ENCODE measurements around the gene TRABD2B.
"Not testable (repeated sequence)": the region's sequence is repeated elsewhere in the genome, so short reads cannot be mapped to it uniquely, and the experiment has no call there.

Gene TRABD2B

GRCh38 chr1:47963568-47964358 lies 33.4 kb downstream of the TRABD2B start:
- DNase-seq = peak; percentile 47

- DNase-seq = no peak
Measured at GRCh38 chr1:47962750-47963492, 34.3 kb downstream of the TRABD2B start.

DNA sequence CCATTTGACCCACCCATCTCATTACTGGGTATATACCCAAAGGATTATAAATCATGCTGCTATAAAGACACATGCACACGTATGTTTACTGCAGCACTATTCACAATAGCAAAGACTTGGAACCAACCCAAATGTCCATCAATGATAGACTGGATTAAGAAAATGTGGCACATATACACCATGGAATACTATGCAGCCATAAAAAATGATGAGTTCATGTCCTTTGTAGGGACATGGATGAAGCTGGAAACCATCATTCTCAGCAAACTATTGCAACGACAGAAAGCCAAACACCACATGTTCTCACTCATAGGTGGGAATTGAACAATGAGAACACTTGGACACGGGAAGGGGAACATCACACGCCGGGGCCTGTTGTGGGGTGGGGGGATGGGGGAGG lies 35.4 kb downstream of the TRABD2B start:
- not testable (repeated sequence) for DNase-seq

GRCh38 chr1:47956491-47956890 lies 40.7 kb downstream of the TRABD2B start:
- not testable (repeated sequence) for DNase-seq

DNA sequence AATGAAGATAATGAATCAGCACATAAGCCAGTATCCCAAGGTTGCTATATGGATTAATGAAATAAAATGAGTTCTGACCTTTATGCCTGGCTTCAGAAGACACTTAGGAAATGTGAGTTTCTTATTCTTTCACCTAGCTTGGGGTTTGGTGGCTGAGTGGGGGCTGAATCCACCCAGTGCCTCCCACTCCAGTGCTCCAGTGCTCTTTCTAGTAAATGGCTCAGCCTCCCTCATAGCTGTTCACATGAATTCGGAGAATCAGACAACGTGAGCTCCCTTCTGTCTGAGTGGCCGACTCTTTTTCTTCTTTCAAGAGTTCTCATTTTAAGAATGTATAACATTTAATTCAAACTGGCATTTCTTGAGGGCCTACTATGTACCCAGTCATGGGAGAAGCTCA lies 43.5 kb downstream of the TRABD2B start:
- DNase-seq = no peak

GRCh38 chr1:47951545-47952235 lies 45.5 kb downstream of the TRABD2B start:
- DNase-seq = no peak

DNA sequence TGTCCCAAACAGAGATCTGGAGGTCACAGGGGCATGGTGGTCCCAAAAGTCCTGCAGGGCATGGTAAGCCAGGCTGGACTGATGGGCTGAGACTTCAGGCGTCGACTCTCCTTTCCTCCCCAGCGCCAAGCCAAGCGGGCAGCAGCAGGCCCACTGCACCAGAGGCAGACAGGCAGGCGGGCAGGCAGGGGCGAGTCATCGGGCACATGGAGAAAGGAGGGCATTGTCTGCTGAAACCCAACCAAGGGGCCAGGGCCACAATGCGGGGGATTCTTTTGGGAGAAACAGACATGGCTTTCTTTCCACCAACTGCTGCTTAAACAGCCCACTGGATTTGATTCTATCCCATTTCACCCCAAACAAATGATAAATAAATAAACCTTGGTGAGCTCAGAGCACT lies 46.2 kb downstream of the TRABD2B start:
- DNase-seq = no peak

DNA sequence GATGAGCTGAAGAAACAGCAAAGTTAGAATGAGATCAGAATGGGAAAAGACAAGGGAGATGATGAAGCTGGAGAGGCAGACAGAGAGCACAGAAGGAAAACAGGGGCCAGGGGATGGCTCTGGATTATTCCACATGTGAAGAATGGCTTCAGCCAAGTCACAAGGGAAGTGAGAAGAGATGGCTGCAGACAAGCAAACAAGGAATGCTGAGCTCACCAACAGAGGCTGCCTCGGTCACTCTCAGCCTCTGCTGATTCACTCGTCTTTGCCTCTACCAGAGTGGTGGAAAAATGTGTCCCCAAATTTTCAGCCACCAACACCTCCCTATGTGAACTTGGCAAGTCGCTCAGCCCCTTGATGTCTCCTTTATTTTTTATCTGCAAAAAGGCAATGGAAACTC lies 46.7 kb downstream of the TRABD2B start:
- no peak for DNase-seq

GRCh38 chr1:47948126-47948525 lies 49.1 kb downstream of the TRABD2B start:
- DNase-seq = no peak

GRCh38 chr1:47947531-47947930 lies 49.7 kb downstream of the TRABD2B start:
- no peak for DNase-seq

DNA sequence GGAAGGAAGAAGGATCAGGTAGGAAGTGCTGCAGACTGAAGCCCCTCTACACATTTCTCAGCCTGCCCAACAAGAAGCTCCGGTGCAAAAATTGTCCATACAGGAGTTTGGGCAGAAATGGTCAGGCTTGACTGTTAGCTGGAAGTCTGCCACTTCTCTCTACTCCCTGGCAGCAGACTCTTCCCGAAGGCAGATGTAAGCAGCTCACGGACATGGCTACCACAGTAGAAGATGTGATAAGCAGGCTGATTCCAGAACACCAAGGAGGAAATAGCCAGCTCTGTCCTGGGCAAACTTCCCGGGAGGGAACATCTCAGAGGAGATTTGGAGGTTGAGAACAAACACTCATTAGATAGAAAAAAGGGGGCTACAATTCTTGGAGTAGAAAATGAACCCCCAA lies 52.6 kb downstream of the TRABD2B start:
- DNase-seq = no peak

- no peak for DNase-seq
Measured at GRCh38 chr1:47942240-47942629, 55.0 kb downstream of the TRABD2B start.

GRCh38 chr1:47941609-47942239 lies 55.5 kb downstream of the TRABD2B start:
- no peak for DNase-seq

- DNase-seq = no peak
Measured at GRCh38 chr1:47940779-47941178, 56.4 kb downstream of the TRABD2B start.

DNA sequence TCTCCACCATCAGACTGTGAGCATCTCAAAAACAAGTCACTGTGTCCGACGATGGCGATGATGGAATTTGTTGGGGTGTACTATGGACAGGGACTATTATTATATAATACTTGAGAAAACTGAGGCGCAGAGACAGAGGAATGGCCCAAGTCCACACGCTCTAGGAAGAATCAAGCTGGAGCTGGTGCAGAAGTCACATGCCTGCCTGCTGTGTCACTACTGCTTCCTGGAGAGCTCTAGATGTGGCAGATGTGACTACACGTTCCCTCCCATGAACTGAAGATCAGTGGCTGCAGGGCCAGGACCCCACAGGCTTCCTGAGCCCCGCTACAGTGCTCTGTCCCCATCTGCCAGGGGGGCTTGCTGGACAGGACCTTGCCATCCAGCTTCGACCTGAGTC lies 56.9 kb downstream of the TRABD2B start:
- no peak for DNase-seq

GRCh38 chr1:47938520-47938919 lies 58.7 kb downstream of the TRABD2B start:
- DNase-seq = peak; percentile 64

DNA sequence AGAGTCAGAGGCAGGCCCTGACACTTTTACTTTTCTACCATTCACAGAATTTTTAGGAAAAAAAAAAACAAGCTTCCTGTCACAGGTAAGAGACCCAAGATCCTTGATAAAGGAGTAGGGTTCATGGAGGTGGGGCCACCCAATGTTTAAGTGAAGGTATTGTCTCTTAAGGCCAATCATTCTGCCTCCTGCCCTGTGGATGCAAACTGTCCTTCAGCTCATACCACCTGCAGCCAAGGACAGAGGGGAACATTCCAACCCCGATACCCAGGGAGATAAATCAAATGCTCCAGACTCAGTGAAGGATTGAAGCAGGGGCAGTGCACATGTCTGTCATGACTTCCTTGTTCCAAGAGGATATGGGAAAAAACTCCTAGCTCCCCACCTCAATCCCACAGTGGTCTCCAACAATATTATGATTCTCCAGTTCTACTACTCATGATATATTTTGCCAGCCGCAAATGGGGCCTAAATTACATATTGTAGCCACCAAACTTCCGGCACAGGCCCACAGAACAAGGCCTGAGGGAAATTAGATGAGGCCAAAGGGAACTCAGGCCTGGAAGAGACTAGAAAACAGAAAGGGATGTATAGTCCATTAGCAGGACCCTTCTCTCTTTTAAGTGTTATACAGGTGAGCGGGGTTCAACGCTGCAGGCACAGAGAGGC lies 59.5 kb downstream of the TRABD2B start:
- no peak for DNase-seq

- DNase-seq = no peak
Measured at GRCh38 chr1:47936916-47937551, 60.2 kb downstream of the TRABD2B start.

DNA sequence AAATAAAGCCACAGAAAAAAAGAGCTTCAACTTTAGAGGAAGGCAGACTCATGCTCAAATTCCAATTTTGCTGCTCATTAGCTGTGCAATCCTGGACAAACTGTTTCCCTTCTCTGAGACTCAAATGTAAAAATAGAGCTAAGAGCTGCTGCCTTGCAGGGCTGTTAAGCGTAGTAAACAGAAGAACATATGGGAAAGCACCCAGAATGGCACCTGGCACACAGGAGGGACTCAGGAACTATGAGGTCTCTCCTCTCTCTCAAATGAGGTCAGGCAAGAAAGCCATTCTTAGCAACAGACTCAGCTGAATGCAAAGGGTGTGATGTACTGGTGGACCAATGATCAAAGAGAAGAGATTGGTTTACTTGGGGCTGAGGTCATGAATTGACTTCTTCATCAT lies 61.3 kb downstream of the TRABD2B start:
- DNase-seq = no peak

GRCh38 chr1:47935163-47935562 lies 62.0 kb downstream of the TRABD2B start:
- DNase-seq = no peak

DNA sequence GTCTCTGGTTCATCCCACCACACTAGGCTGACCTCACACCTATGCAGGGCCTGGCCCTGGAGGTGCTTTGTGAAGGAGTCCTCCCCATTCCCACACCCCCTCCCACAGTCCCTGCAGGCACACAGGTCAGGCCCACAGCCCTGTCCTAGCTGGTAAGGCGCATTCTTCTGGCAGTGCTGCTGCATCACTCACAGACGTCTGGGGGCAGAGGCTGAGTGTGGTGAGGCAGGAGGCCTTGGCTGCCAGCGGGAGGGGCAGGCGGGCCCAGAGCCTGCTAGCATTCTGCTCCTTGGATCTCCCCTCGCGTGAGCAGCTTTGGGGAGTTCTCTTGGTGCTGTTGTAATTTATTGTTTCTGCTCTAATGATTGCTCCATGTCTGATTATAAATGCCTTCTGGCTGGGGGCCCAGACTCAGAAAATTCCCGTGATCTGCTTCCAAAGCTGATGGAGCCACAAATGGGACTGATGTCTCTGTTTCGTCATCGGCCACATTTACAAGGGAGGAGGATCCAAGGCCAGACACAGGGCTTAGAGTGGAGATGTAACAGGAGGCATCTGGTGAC lies 62.9 kb downstream of the TRABD2B start:
- DNase-seq = peak; percentile 67

DNA sequence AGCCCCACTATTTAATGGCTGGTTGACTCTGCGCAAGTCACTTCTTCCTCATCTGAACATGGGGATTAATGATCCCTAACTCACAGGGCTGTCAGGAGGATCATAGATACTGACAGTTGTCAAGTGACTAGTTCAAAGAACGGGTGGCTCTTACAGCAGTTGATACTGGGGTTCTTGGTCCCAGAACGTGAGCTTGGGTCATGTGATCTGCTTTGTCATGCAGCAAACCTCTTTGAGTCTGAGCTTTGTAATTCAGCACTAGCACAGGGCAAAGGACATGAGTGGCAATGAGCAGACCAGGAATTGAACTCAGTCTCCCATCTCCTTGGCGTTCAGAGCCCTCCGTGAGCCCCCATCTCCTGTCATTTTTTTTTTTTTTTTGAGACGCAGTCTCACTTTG lies 64.4 kb downstream of the TRABD2B start:
- DNase-seq = no peak

All from right hindlimb (tissue), 1 donor.